Lower lobe of right lung (tissue), 2 donors: ENCODE results near the gene MRPL20. TPM values are rescaled to one million over a fixed set of nuclear protein-coding genes. Genes with fewer than 3 reads are reported as not detected.

ENCODE experiments used
- ATAC-seq, 2 donors: fragments of 200-7000 bp; cut with Tn5 transposase; one replicate each; pipeline ENCODE4 v1.9.1; 2020 to 2022; ENCODE audit warnings: mild to moderate bottlenecking in 2 of 2, moderate library complexity in 2 of 2
- DNase-seq: peaks from one replicate; pipeline ENCODE4 v3.0.0-alpha.2; 2020
- H3K27ac ChIP-seq: fragments of 200-600 bp; one replicate; pipeline ENCODE4 v1.8.0; 2022
- H3K27me3 ChIP-seq: fragments of 200-600 bp; one replicate; pipeline ENCODE4 v1.8.0; 2022; ENCODE audit warnings: low read depth
- H3K36me3 ChIP-seq: fragments of 200-600 bp; one replicate; pipeline ENCODE4 v1.8.0; 2022; ENCODE audit warnings: mild to moderate bottlenecking
- H3K4me1 ChIP-seq: fragments of 200-600 bp; one replicate; pipeline ENCODE4 v1.8.0; 2022
- H3K4me3 ChIP-seq: fragments of 200-600 bp; one replicate; pipeline ENCODE4 v1.8.0; 2022; ENCODE audit warnings: mild to moderate bottlenecking
- H3K9me3 ChIP-seq: fragments of 200-600 bp; one replicate; pipeline ENCODE4 v1.8.0; 2022
- CTCF ChIP-seq: fragments of 200-600 bp; IDR thresholded peaks from one replicate; pipeline ENCODE4 v1.8.0; 2022; ENCODE audit warnings: antibody characterized with exemption, mild to moderate bottlenecking
- intact Hi-C: fragments of 100-400 bp; cut with DNase I; formaldehyde crosslinking; loops from one replicate; pipeline ENCODE4 v1.11.0; 2022
- total RNA-seq: library from RNA; stranded (reverse); fragmentation: NEBNext Ultra II Directional; extraction: Animal tissue kit (Norgen Biotek cat#: 25700); gene quantifications from one replicate; pipeline ENCODE4 v1.2.1, GENCODE V29; 2021
- donor health status: DM: no; HTN: yes; CAD: no; lungs with severe emphysema.

MRPL20 gene
- total RNA-seq, 1 donor from 2014 or later = 79.8 TPM

GRCh38 chr1:1354271-1355247, 52.5 kb downstream of the MRPL20 start:
- Histone ChIP-seq H3K27me3 (peaks cover 59% of the 10 kb centered on the region), H3K9me3 (no peaks in the 10 kb centered on the region), H3K4me3 (peak overlapping the region; percentile 39), H3K36me3 (peaks cover 8% of the 10 kb centered on the region), H3K4me1 (peaks cover 46% of the 10 kb centered on the region), H3K27ac (no peak overlapping the region)
- ATAC-seq (no peak), DNase-seq (no peak)
- intact Hi-C loops = no loop called here
- TF ChIP-seq CTCF = no peak

DNA sequence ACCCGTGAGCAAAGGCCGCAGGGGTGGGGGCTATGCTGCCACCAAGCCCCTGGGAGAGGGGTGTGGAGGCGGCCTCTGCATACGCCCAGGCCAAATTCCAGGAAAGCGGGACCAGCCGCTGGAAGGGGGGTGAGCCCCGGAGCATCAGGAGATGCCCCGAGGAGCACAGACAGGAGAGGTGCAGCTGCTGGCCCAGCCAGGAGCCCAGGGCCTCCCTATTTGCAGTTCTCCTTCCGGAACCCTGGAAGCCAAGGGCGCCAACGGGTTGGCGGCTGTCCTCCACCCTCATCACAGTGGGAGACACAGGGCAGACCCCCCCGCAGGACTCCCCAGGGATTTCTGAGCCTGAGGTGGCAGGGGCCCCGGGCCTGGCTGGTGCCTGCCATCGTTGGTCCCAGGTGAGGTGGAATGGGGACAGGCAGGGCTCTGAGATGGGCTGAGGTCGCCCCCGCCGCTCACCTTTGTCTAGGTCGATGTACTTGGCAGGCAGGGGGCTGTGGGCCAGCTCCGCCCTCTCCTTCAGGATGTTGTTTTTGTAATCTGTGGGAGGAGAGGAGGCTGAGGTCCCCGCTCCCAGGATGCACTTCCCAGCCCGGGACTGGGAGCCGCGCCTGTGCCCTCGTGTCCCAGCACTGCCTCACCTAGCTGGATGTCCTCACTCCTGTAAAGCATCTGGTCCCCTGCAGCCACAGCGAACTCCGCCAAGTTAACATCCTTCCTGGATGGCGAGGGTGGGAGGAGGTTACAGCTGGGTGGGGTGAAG, 53.5 kb downstream of the MRPL20 start:
- no peaks in the 10 kb centered on the region for H3K9me3 ChIP-seq
- no peak for TF ChIP-seq CTCF
- no peak for ATAC-seq
- H3K27ac ChIP-seq = no peak overlapping the region
- H3K4me3 ChIP-seq = no peak overlapping the region
- H3K36me3 ChIP-seq = peaks cover 8% of the 10 kb centered on the region
- intact Hi-C loops = no loop called here
- H3K27me3 ChIP-seq = peaks cover 50% of the 10 kb centered on the region
- DNase-seq = no peak
- peaks cover 36% of the 10 kb centered on the region for H3K4me1 ChIP-seq

DNA sequence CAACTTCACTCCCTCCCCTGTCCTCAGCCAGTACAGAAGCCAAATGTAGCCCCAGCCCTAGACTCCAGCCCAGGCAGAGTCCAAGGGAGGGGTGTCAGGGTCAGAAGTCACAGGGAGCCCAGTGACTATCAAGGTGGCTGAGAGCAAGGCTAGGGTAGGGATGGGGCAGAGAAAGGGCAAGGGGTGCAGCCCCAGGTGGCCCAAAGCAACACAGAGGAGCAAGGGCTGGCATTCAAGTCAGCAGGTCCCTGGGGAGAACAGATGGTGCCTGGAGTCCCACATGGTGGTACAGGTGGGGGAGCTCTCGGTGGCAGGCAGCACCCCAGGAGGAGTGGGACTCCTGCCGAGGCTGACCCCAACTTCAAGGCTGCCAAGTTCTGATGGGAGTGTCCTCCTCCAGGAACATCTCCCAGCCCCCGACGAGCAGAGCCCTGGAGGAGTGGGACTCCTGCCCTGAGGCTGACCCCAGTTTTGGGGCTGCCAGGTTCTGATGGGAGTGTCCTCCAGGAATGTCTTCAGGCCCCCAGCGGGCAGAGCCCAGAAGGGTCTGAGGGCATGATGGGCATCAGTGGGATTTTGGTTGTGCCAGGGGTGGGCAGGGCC, 54.2 kb downstream of the MRPL20 start:
- DNase-seq (no peak), ATAC-seq (no peak)
- no peak for TF ChIP-seq CTCF
- no peak overlapping the region for H3K27ac ChIP-seq
- H3K4me3 ChIP-seq = no peak overlapping the region
- intact Hi-C loops = no loop called here
- no peaks in the 10 kb centered on the region for H3K9me3 ChIP-seq
- H3K36me3 ChIP-seq = peaks cover 8% of the 10 kb centered on the region
- H3K4me1 ChIP-seq = peaks cover 39% of the 10 kb centered on the region
- peaks cover 43% of the 10 kb centered on the region for H3K27me3 ChIP-seq

Other genes with a start within 250 kb of the MRPL20 start
- 6.6 TPM for gene TTLL10, start 233.4 kb downstream of the MRPL20 start, total RNA-seq
- gene TNFRSF18, start 200.7 kb downstream of the MRPL20 start, total RNA-seq = 0.47 TPM
- 3.0 TPM for gene TNFRSF4, start 193.1 kb downstream of the MRPL20 start, total RNA-seq
- 127 TPM for gene SDF4, start 175.3 kb downstream of the MRPL20 start, total RNA-seq
- 13.7 TPM for gene B3GALT6, start 175.1 kb downstream of the MRPL20 start, total RNA-seq
- 1.2 TPM for gene C1QTNF12, start 160.6 kb downstream of the MRPL20 start, total RNA-seq
- gene UBE2J2, start 133.4 kb downstream of the MRPL20 start, total RNA-seq = 49.9 TPM
- 4.3 TPM for gene SCNN1D, start 126.9 kb downstream of the MRPL20 start, total RNA-seq
- gene ACAP3, start 99.4 kb downstream of the MRPL20 start, total RNA-seq = 50.6 TPM
- 16.2 TPM for gene PUSL1, start 98.7 kb downstream of the MRPL20 start, total RNA-seq
- 88.9 TPM for gene INTS11, start 82.6 kb downstream of the MRPL20 start, total RNA-seq
- 20.4 TPM for gene CPTP, start 82.5 kb downstream of the MRPL20 start, total RNA-seq
- 0.65 TPM for gene TAS1R3, start 76.0 kb downstream of the MRPL20 start, total RNA-seq
- gene DVL1, start 57.9 kb downstream of the MRPL20 start, total RNA-seq = 60.4 TPM
- gene MXRA8, start 48.7 kb downstream of the MRPL20 start, total RNA-seq = 39.3 TPM
- 82.4 TPM for gene AURKAIP1, start 32.1 kb downstream of the MRPL20 start, total RNA-seq
- 165 TPM for gene CCNL2, start 8.0 kb downstream of the MRPL20 start, total RNA-seq
- gene ANKRD65, start 14.0 kb upstream of the MRPL20 start, total RNA-seq = 22.3 TPM
- gene VWA1, start 28.4 kb upstream of the MRPL20 start, total RNA-seq = 58.7 TPM
- 7.8 TPM for gene ATAD3C, start 42.4 kb upstream of the MRPL20 start, total RNA-seq
- 19.0 TPM for gene ATAD3B, start 64.5 kb upstream of the MRPL20 start, total RNA-seq
- gene ATAD3A, start 104.9 kb upstream of the MRPL20 start, total RNA-seq = 14.1 TPM
- 3.9 TPM for gene TMEM240, start 133.3 kb upstream of the MRPL20 start, total RNA-seq
- gene SSU72, start 167.6 kb upstream of the MRPL20 start, total RNA-seq = 123 TPM
- 7.7 TPM for gene FNDC10, start 192.8 kb upstream of the MRPL20 start, total RNA-seq
- gene MIB2, start 208.2 kb upstream of the MRPL20 start, total RNA-seq = 82.5 TPM
- gene MMP23B, start 224.9 kb upstream of the MRPL20 start, total RNA-seq = 27.2 TPM